ENCODE results near the gene MBD5. TPM values are rescaled to one million over a fixed set of nuclear protein-coding genes. Genes with fewer than 3 reads are reported as not detected.
A peak's percentile ranks its signal among the peaks of the same experiment; 100 is the strongest.

The MBD5 gene
- total RNA-seq, 1 experiment from 2014 or later: 33.9 TPM

DNA sequence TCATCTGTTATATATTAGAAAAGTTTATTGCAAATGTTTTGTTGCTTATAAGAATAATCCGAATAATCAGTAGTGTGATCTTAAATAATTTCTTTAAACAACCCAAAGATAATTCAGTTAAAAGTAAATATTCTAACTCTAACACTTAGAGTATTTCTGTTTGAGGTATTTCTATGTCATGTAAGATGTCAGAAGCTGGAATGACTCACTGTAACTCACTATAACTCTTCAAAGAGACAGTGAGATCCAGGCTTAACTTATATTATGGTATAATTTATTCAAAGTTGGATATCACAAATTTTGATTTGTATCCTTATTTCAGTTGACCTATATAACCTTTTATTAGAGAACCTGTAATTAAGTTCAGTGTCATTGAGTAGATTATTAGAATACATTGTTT, 6.9 kb downstream of the MBD5 start:
- POLR2A ChIA-PET: interaction anchor here (0.9 kb wide), 1 partner anchor 27 kb away, joined by 3 read pairs; no protein-coding TSS in a partner anchor

DNA sequence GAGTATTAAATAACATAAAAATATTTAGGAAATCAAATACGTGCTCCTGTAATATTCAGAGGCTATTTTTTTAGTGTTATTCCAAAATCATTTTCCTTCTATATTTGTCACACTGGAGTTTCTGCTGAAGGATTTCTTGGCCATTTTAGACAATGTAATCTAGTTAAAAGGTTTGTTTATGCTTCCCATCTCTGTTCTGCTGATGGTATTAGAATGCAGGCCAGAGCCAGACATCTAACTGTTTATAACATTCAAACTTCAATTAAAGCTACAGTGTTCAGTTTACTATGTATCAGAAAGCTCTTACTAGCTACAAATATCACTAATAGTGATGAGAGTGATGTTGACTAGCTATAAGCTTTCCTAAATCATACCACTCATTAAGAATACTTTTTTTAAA, 7.9 kb downstream of the MBD5 start:
- H3K36me3 Mint-ChIP-seq (ENCODE audit: insufficient read depth, unreplicated experiment): no peaks in the 10 kb centered on the region
- H3K27me3 Mint-ChIP-seq (ENCODE audit: insufficient read depth, unreplicated experiment): no peaks in the 10 kb centered on the region
- H3K9me3 Mint-ChIP-seq (ENCODE audit: unreplicated experiment): no peaks in the 10 kb centered on the region
- TF ChIP-seq, protein P1, sequence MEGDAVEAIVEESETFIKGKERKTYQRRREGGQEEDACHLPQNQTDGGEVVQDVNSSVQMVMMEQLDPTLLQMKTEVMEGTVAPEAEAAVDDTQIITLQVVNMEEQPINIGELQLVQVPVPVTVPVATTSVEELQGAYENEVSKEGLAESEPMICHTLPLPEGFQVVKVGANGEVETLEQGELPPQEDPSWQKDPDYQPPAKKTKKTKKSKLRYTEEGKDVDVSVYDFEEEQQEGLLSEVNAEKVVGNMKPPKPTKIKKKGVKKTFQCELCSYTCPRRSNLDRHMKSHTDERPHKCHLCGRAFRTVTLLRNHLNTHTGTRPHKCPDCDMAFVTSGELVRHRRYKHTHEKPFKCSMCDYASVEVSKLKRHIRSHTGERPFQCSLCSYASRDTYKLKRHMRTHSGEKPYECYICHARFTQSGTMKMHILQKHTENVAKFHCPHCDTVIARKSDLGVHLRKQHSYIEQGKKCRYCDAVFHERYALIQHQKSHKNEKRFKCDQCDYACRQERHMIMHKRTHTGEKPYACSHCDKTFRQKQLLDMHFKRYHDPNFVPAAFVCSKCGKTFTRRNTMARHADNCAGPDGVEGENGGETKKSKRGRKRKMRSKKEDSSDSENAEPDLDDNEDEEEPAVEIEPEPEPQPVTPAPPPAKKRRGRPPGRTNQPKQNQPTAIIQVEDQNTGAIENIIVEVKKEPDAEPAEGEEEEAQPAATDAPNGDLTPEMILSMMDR (IDR thresholded peaks at IDR 0.05; ENCODE audit: unreplicated experiment): no peak
- H3K4me1 Mint-ChIP-seq (ENCODE audit: insufficient read depth, unreplicated experiment): peaks cover 10% of the 10 kb centered on the region
- H3K4me3 Mint-ChIP-seq (ENCODE audit: unreplicated experiment): no peak overlapping the region
- POLR2A ChIA-PET: interaction anchor here (2.5 kb wide), 1 partner anchor 8 kb away, joined by 24 read pairs; the partner anchor contains the start of genes MBD5 and ORC4
- no peak overlapping the region for H3K27ac Mint-ChIP-seq (ENCODE audit: low read depth, unreplicated experiment)
- no peak for DNase-seq (ENCODE audit: unreplicated experiment)
- no TSS peak for BruUV-seq (replicated peaks)
- intact Hi-C loops (cut with micrococcal nuclease): loop anchor here (10.0 kb wide), 1 partner anchor 616 kb away; the partner anchor contains the start of gene EPC2
- CTCF ChIA-PET: interaction anchor here (0.6 to 1.2 kb wide), 3 partner anchors 9 to 190 kb away, joined by 3 read pairs; partner anchors contain the start of gene ORC4

More for the DNA sequence above, 6.9 kb downstream of the MBD5 start:
- no TSS peak for BruUV-seq (replicated peaks)
- CTCF ChIA-PET: interaction anchor here (1.0 kb wide), 1 partner anchor 8 kb away, joined by 3 read pairs; the partner anchor contains the start of gene ORC4
- Mint-ChIP-seq H3K4me1 (ENCODE audit: insufficient read depth, unreplicated experiment) (peaks cover 16% of the 10 kb centered on the region), H3K9me3 (ENCODE audit: unreplicated experiment) (no peaks in the 10 kb centered on the region), H3K4me3 (ENCODE audit: unreplicated experiment) (no peak overlapping the region), H3K27me3 (ENCODE audit: insufficient read depth, unreplicated experiment) (no peaks in the 10 kb centered on the region), H3K27ac (ENCODE audit: low read depth, unreplicated experiment) (no peak overlapping the region), H3K36me3 (ENCODE audit: insufficient read depth, unreplicated experiment) (no peaks in the 10 kb centered on the region)
- TF ChIP-seq, protein P1 (IDR thresholded peaks at IDR 0.05; ENCODE audit: unreplicated experiment): no peak
- intact Hi-C loops (cut with micrococcal nuclease): loop anchor here (10.0 kb wide), 1 partner anchor 617 kb away; the partner anchor contains the start of gene EPC2
- DNase-seq (ENCODE audit: unreplicated experiment): no peak

DNA sequence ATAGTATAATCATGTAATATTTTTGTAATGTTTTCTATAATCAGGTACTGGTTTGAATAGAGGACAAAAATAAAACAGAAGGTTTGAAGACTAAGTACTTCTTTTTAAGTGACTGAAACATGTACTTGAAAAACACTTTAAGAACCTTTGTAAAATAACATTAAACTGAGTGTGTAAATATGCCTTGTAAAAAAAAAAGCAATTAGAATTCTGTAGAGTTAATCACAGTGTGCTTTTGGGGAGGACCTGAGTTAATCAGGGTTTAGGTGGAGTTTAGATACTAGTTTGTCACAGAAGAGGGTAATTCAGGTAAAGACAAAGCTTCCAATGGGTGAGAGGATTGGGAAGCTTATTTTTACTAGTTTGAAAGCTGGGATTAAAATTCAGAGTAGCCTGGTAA, 10.3 kb downstream of the MBD5 start:
- no peaks in the 10 kb centered on the region for H3K4me1 Mint-ChIP-seq (ENCODE audit: insufficient read depth, unreplicated experiment)
- H3K27me3 Mint-ChIP-seq (ENCODE audit: insufficient read depth, unreplicated experiment): no peaks in the 10 kb centered on the region
- TF ChIP-seq, protein P1 (IDR thresholded peaks at IDR 0.05; ENCODE audit: unreplicated experiment): no peak
- ChIA-PET POLR2A (interaction anchor here (2.5 kb wide), 1 partner anchor 10 kb away, joined by 24 read pairs; the partner anchor contains the start of genes MBD5 and ORC4), CTCF (interaction anchor here (0.6 to 1.0 kb wide), 2 partner anchors 42 to 802 kb away, joined by 3 to 4 read pairs; no protein-coding TSS in a partner anchor)
- no TSS peak for BruUV-seq (replicated peaks)
- intact Hi-C loops (cut with micrococcal nuclease): no loop called here
- H3K4me3 Mint-ChIP-seq (ENCODE audit: unreplicated experiment): no peak overlapping the region
- no peaks in the 10 kb centered on the region for H3K36me3 Mint-ChIP-seq (ENCODE audit: insufficient read depth, unreplicated experiment)
- DNase-seq (ENCODE audit: unreplicated experiment): no peak
- H3K9me3 Mint-ChIP-seq (ENCODE audit: unreplicated experiment): no peaks in the 10 kb centered on the region
- peak overlapping the region; percentile 25 for H3K27ac Mint-ChIP-seq (ENCODE audit: low read depth, unreplicated experiment)

DNA sequence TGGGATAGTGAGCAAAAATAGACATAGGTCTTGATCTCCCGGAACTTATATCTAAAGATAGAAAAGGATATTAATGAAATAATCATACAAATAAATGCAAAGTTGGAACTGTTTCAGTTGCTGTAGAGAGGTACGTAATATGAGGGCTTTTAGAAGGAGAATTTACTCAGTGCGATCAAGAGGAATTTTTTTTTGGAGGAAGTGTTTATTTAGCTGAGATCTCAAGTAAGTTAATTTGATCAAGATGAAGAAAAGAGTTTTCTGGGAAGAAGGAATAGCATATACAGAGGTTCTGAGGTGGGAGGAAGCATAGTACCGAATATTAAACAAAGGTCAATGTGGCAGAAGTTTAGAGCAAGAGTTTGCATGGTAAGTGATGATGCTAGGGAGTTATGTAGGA, 11.3 kb downstream of the MBD5 start:
- Mint-ChIP-seq H3K4me3 (ENCODE audit: unreplicated experiment) (no peak overlapping the region), H3K4me1 (ENCODE audit: insufficient read depth, unreplicated experiment) (no peaks in the 10 kb centered on the region), H3K9me3 (ENCODE audit: unreplicated experiment) (no peaks in the 10 kb centered on the region), H3K27ac (ENCODE audit: low read depth, unreplicated experiment) (no peak overlapping the region), H3K27me3 (ENCODE audit: insufficient read depth, unreplicated experiment) (no peaks in the 10 kb centered on the region), H3K36me3 (ENCODE audit: insufficient read depth, unreplicated experiment) (no peaks in the 10 kb centered on the region)
- intact Hi-C loops (cut with micrococcal nuclease): no loop called here
- TF ChIP-seq, protein P1 (IDR thresholded peaks at IDR 0.05; ENCODE audit: unreplicated experiment): no peak
- ChIA-PET POLR2A (interaction anchor here (0.6 to 0.9 kb wide), 2 partner anchors 11 to 12 kb away, joined by 3 read pairs; partner anchors contain the start of gene ORC4), CTCF (interaction anchor here (1.0 to 1.2 kb wide), 2 partner anchors 12 to 476 kb away, joined by 3 to 6 read pairs; partner anchors contain the start of genes MBD5 and ORC4)
- no peak for DNase-seq (ENCODE audit: unreplicated experiment)
- no TSS peak for BruUV-seq (replicated peaks)

Data from MCF 10A (cell line).